ENCODE data around the gene DHX30.

GRCh38 chr3:47868306-47868705 is 65.4 kb downstream of the DHX30 start:
- no peak for TF ChIP-seq ZNF639 (tag by site-specific recombination; IDR thresholded peaks at IDR 0.05)
- TF ChIP-seq ZNF777 (tag by site-specific recombination; IDR thresholded peaks at IDR 0.05; ENCODE audit: borderline replicate concordance), result no peak
- no peak for TF ChIP-seq YY1 (tag by site-specific recombination; IDR thresholded peaks at IDR 0.05)
- TF ChIP-seq GLIS2 (tag by site-specific recombination; IDR thresholded peaks at IDR 0.05), result no peak
- TF ChIP-seq ZBTB44 (tag by site-specific recombination; IDR thresholded peaks at IDR 0.05), result no peak
- no peak for TF ChIP-seq TSHZ1 (tag by site-specific recombination; IDR thresholded peaks at IDR 0.05; ENCODE audit: borderline replicate concordance)
- no peak for TF ChIP-seq CTCF (tag by site-specific recombination; IDR thresholded peaks at IDR 0.05)
- no peak for TF ChIP-seq ZNF121 (tag by site-specific recombination; IDR thresholded peaks at IDR 0.05)
- TF ChIP-seq ZNF274 (IDR thresholded peaks at IDR 0.05; ENCODE audit: low read length), result no peak
- TF ChIP-seq ZNF274 (tag by site-specific recombination; IDR thresholded peaks at IDR 0.05; ENCODE audit: borderline replicate concordance), result no peak
- no peak for TF ChIP-seq ZNF548 (tag by site-specific recombination; IDR thresholded peaks at IDR 0.05)
- no peak for TF ChIP-seq ZNF521 (tag by site-specific recombination; IDR thresholded peaks at IDR 0.05)
- TF ChIP-seq IKZF3 (tag by site-specific recombination; IDR thresholded peaks at IDR 0.05), result no peak
- no peak for TF ChIP-seq PBX3 (CRISPR knock-in tag; IDR thresholded peaks at IDR 0.05)
